GM18498 (cell line): ENCODE measurements around the gene EPS8L1.
"Not testable (repeated sequence)": the region's sequence is repeated elsewhere in the genome, so short reads cannot be mapped to it uniquely, and the experiment has no call there.

Experiments
- ATAC-seq: cut with Tn5 transposase; IDR thresholded peaks from one replicate; pipeline ENCODE4 v1.9.1; 2021; ENCODE audit warnings: mild to moderate bottlenecking, moderate library complexity; ENCODE audit not compliant: unreplicated experiment

The EPS8L1 gene

DNA sequence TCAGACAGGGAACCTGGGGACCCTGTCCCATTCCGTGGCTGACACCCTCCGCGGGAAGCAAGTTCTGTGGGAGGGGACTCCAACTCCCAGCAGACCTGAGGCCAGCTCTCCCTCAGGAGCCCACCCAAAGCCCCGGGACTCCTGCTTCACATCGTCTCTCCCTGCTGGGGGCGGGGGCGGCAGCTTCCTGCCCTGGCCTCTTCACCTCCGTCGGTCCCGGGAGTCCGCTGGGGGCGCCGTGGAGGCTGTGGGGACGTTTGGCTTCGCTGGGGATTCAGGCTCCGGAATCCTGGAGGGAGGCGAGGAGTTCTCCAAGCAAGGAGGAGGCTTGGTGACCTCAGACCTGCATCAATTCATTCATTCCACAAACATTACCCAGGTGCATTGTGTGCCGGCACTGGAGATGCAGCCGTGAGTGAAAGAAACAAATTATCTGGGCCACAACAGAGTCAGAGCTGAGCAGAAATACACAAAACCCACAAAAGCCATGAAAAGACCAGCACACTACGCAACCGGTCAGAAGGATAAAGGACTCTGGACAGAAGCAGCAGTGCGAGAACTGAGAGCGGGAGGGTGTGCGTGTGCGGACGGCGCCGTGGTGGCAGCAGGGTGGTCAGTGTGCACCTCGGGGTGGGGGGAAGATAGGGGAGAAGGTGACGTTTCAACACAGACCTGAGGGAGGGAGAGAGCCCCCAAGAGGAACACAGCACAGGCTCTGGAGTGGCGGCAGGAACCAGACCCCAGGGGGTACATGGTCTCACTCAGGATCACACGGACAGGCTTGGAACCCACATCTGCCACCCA, 19.0 kb downstream of the EPS8L1 start:
- no peak for ATAC-seq

DNA sequence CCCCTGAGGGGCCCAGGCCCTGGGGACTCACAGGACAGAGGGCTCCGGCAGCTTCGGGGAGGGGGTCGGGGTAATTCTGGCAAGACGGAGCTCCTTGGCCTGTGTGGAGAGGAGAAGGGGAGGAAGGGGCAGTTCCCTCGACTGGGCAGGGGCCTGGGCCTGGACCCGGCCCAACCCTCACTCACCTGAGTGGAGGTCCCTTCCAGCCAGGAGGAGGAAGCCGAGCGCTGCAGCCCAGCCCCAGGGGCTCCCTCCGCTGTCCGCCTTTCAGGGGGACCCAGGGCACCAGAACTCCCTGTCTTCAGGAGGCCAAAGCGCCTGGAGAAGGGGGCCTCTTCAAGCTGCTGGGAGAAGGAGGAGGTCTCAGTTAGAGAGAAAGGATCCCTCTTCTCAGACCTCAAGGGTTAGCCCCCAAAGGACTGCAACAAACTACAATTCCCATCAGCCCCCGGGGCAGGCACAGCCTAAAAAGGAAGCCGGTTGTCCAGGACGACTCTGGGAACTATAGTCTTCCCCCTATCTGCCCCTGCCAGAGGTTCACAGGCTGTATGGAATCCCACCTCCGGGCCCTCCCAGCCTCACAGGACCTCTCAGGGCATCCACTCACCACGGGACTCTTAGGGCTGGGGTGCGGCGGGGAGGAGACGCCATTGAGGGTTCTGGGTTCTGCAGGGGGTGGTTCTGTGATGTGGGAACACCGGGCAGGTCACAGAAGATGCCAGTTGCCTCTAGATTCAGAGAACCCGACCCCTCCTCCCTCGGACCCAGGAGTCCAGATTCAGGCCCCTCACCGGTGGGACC, 19.8 kb downstream of the EPS8L1 start:
- no peak for ATAC-seq

DNA sequence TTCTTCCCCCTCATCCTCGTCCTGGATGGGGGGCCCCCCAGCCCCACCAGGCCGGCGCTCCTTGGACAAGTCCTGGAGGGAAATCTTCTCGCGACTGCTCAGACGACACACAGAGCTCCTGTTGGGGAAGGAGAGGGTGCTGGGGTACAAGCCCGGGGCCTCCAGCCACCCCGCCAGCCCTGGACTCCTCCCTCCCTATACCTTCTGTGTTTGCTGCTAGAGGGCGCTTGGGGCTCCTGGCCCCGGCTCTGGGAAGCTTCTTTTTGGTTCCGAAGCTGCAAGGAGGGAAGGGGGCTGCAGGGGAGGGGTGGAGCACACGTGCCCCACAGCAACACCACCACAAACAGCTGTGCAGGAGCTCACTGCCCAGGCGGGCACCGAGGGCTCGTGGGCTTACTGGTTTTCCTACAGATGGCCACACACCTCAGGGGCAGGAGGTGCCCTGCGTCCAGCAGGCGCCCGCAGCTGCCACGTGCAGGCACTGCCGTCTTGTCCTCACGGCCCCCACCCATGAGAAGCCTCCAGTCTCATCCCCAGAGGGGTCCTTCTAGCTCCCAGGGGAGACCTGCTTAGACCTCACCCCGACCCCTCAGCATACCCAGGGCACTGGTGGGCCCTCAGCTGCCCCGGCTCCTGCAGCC, 20.5 kb downstream of the EPS8L1 start:
- no peak for ATAC-seq

DNA sequence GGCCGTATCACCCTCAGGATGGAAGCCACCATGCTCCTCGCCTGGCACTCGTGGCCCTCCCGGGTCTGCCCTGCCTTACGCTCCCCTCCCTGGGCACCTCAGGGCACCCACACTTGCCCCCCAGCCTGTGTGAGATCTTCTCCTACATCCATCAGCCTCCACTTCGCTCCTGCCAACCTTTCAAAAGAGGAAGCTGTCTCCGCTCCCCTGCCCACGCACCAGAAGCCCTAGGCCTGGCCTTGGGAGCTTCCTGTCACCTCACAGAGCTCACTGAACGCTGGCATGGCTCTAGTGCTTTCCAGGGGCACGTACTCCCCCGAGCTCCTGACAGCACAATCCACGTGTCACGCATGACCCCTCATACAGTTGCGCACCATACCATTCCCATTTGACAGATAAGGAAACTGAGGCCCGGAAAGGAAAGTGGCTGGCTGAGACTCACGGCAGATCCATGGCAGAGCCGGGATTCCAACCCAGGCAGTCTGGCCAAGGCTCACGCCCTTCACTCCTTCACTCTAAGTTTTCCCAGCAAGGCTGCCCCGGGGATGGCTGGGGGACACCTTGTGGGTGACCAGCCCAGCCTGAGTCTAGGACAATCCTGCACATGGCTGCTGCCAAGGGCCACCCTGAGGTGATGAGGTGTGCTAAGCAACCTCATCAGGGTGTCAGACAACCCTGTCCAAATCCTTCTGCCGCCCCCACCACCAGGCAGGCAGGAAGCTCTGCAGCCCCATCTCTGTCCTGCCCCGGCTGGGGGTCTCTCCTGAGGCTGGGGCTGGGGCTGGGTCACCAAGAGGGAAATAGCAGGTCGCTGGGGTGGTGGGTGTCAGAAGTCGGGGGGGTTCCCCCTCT, 22.4 kb downstream of the EPS8L1 start:
- no peak for ATAC-seq

DNA sequence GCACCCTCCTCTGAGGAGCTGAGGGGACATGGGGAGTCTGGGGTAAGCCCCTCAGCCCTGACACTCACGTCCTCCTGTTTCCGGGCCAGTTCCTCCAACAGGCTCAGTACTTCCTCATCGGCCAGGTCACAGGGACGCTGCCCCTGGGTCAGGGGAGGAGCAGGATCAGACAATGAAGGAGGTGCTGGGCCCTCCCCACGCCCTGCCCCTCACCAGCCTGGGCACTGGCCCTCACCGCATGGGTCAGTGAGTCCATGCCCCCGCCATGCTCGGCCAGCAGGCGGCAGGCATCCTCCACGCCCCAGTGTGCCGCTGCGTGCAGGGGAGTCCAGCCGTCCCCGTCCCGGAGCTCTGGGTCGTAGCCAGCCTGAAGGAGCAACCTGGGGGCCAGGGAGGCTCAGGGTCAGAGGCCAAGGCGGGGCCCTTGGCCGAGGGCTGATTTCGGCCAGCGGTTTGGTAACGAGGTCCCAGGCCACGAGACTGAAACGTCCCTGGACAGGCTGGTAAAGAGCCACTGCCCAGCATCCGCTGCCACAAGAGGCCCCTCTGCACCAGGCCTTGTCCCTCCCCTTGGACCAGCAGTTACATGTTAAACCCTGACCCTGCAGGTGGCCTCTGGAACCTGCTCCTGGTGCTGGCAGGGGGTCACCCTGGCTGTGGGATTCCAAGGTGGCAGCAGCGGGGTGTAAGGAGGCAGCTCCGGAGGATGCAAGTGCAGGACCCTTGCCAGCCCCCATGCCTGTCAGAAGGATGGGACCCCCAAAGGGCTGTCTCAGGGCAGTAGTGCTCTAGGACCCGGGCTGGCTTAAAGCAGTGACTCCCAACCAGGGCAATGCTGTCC, 23.3 kb downstream of the EPS8L1 start:
- no peak for ATAC-seq

DNA sequence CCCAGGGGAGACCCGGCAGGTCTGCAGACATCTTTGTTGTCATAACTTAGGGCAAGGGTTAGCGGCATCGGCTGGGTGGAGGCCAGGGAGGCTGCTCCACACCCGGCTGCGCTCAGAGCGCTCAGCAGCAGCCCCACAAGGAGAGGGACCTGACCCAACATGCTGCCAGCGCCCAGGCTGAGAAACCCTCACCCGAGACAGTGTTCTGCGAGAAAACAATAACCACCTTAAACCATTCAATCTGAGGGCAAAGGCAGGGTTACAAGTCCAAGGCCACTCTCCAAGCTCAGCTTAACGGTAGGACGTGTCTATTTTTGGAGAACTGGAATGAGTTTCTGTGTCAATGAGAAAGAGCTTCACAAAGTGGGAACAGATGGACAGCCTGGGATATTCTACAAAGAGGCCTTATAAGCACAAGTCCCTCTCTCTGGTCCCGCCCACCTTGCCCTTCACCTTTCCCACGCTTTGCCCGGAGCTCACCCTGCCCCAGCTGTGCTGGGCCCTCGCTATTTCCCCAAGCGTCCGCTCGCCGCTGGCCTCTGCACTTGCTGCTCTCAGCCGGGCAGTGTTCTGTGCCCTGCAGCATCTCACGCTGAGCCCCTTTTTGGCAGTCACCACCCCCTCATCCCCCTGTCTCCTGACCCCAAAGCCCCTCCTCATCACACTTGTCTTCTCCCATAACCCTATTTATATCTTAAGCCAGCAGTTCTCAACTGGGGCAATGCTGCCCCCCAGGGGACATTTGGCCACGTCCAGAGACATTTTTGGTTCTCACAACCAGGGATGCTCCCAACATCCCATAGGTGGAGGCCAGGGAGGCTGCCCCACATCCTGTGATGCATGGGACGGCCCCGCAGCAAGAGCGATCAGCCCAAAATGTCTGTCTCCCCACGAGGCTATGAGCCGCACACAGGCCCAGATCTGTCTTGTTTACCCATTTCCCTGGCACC, 24.2 kb downstream of the EPS8L1 start:
- no peak for ATAC-seq

DNA sequence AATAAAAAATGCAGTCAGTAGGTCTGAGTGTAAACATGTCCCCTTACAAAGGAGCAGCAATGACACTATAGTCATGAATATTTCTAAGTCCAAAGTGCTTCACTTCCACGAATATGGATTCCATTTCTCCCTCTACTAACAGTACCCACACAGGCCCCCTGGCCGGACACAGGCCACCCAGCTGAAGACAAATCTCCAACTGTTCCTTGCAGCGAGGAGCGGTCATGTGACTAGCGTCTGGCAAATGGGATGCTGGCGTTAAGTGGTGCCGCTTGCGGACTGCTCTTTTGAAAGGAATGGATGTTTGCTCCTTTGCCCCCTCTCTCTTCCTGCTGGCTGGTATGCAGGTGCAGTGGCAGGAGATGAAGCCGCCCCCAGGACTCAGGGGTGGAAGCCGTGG, 25.6 kb downstream of the EPS8L1 start:
- no peak for ATAC-seq

DNA sequence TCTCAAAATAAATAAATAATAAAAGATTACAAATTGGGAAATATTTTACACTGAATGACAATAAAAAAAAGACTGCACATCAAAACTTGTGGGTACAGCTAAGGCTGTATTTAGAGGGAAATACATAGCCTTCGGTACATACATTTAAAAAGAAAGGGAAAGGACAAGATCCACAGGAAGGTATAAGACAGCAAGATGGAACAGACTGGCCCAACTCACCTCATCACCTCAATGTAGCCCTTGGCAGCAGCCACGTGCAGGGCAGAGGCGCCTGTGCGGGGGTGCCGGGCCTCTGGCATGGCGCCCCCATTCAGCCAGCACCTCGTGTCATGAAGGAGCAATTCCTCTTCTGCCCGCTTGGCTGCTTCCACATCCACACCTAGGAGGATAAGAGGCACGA, 27.5 kb downstream of the EPS8L1 start:
- ATAC-seq = no peak

DNA sequence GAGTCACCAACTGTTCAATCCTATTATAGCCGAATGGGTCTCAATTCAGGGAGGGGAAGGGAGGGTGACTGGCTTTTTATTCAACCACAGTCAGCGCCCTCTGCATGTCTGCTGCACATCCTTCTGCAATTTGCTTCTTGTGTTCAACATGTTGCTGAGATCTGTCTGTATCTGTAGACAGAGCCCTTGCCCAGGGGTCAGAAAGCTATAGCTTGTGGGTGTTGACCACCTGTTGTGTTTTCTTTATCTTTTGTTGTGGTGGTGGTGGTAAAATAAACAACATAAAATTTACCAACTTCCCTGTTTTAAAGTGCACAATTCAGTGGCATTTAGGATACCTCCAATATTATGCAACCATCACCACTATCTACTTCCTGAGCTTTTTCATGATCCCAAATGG, 29.6 kb downstream of the EPS8L1 start:
- no peak for ATAC-seq

DNA sequence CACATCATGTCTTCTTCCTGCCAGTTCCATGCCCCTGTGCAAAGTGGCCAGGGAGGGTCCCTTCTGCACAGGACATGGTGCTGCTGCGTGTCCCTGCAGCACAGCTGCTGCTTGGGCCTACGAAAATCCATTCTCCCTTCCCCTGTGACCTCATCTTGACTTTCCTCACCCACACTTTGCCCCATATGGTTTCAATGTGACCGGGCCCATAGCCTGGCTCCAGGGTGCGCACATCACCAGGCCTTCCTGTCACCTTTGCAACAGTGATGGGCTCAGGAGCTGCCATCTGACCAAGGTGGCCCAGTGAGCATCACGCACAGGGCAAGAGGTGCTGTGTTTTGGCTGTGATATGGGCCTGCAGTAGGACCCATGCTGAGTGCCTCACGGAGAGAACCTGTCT, 30.9 kb downstream of the EPS8L1 start:
- ATAC-seq = no peak

DNA sequence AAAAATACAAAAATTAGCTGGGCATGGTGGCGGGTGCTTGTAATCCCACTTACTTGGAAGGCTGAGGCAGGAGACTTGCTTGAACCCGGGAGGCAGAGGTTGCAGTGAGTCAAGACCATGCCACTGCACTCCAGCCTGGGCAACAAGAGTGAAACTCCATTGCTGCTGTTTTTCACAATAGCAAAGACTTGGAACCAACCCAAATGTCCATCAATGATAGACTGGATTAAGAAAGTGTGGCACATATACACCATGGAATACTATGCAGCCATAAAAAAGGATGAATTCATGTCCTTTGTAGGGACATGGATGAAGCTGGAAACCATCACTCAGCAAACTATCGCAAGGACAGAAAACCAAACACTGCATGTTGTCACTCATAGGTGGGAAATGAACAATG, 31.6 kb downstream of the EPS8L1 start:
- ATAC-seq = not testable (repeated sequence)

DNA sequence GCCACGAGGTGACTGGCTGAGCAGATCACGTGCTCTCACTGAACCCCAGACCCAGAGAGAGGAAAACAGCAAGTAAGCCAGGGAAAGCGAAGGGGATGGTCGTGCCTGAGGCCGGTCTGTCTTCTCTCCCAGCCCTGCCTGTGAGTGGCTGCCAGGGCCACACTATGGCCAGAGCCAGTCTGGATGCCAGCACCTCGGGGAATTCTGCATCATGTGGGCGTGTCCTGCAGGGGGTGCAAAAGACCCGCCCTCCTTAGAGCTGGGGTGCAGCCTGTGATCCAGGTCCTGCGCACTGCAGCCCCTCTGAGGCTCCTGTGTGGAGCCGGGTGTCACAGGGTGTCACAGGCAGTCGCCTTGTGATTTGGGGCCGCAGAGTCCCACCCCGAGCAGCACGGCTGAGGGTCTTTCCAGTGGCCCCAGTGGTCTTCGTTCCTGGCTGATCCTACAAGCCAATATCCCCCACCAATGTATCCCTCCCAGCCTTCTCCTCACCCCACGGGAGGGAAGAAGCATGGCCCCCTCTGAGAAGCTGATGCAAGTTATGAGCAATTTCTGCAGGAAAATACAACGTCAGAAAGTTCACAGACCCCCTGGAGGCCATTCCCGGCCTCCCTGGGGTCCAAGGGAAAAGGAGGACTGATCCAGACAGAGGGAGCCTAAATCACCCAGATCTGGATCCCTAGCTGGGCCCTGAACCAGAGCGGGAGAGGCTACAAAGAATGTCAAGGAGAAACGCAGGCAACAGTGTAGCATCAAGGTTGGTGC, 34.0 kb downstream of the EPS8L1 start:
- no peak for ATAC-seq

DNA sequence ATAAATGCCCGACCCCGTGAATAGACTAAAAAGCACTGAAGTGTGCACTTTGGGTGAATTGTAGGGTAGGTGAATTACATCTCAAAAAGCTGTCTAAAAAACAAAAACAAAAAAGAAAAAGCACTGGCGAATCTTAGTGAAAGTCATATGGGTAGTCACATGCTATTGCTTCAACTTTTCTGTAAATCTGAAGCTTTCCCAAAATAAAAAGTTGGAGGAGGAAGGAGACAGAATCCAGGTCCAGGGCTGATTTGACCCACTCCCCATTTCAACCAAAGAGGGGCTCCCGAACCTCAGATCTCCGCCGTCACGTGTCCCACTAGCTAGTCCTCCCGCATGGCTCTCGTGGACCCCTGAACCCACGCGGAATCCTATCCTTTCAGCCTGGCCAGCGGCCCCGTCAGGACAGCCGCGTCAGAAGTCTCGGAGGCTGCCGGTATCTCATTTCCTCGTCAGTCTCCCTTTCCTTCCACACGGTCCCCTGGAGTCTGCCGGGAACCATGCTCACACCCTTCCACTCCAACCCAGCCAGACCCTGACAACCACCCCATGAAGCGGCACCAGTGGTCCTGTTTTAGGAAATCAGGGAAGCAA, 35.7 kb downstream of the EPS8L1 start:
- no peak for ATAC-seq

DNA sequence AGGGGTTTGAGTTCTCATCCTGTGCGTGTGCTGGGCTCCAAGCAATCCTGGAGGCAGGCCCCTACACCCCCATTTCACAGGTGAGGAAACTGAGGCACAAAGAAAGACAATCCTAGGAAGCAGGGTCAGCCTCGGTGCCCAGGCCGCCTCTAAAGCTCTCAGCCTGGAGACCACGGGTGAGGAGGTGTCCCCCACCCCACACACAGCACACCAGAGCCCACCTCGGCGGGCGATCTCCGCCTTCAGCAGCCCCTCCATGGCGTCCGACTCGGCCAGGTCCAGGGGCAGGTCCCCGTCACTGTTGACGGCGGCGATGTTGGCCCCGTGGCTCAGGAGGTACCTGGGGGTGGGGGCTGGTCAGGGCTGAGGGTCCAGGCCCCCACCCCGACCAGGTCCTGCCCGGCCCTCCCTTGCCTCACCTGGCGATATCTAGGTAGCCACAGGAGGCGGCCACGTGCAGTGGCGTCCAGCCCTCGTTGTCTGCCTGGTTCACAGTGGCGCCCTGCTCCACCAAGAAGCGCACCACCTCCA, 36.6 kb downstream of the EPS8L1 start:
- no peak for ATAC-seq

DNA sequence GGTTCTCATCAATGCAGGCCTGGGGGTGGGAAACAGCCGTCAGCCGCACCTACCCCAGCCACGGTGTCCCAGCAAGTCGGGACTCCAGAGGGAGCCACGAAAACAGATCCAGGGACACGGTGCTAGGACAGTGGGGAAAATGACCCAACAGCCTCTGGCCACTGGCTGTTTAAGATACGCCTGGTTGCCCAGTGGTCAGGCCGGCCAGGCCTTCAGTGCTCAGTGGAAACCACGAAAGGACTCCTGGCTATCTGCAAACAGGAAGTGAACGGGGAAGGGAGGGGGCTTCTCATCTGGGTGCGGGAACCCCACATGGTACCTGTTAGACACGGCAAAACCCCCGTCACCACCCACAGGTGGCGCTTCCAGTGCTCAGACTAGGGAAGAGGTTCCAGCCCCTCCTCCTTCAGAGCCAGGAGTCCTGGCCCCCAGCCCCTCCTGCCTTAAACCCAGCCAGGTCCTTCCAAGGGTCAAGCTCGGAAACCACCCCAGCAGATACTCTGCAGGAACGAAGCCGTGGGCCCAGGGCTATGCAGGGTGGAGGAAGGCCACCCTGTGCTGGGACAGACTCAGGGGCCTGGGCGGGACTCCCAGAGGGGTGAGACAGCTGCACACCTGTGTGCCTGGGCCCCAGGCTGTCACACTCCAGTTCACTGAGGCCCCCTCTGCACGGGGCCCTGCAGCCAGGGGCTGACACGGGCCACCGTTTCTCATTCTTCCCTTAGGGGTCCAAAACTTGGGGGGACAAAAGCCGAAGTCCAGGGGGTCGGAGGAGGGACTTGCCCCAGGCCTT, 37.3 kb downstream of the EPS8L1 start:
- ATAC-seq = no peak

DNA sequence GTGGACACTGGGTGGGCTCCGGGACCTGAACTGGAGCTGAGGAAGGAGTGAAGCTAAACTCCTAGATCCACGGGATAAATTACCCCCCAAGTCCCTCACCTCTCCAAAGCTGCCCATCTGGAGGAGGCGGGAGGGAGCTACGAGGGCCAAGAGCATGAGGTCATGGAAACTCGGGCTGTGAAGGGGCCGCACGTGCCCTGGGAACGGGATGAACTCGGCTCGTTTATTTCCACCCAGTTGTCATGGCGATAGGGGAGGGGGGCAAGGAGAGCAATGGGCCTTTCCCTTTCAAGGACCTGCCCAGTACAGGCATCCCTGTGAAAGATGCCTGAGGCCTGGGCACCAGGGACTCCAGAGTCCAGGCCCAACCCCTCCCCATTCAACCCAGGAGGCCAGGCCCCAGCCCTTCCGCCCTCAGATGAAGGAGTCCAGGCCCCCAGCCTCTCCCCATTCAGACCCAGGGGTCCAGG, 37.9 kb downstream of the EPS8L1 start:
- ATAC-seq = no peak
